Testis (tissue), 3 donors: ENCODE results near the gene PTP4A1. TPM values are rescaled to one million over a fixed set of nuclear protein-coding genes. Genes with fewer than 3 reads are reported as not detected.

Experiments used
- DNase-seq: peaks from one replicate; pipeline ENCODE4 v3.0.0-alpha.2; 2019
- H3K27ac ChIP-seq, 2 donors: fragments of 200-600 bp; sonication (generic); one replicate each; pipeline ENCODE4 v1.5.1; 2019
- H3K27me3 ChIP-seq: fragments of 200-600 bp; sonication (generic); one replicate; pipeline ENCODE4 v1.5.1; 2019
- H3K36me3 ChIP-seq: fragments of 200-600 bp; sonication (generic); one replicate; pipeline ENCODE4 v1.5.1; 2017; ENCODE audit warnings: low read depth; ENCODE audit errors: missing control alignments
- H3K4me1 ChIP-seq: fragments of 200-600 bp; sonication (generic); one replicate; pipeline ENCODE4 v1.5.1; 2019
- H3K4me3 ChIP-seq, 2 donors: fragments of 200-600 bp; sonication (generic); one replicate each; pipeline ENCODE4 v1.5.1; 2017 to 2019
- H3K9me3 ChIP-seq: fragments of 200-600 bp; sonication (generic); one replicate; pipeline ENCODE4 v1.5.1; 2017
- CTCF ChIP-seq, 3 experiments: fragments of 450-650 bp in 2 of 3; fragments of 200-600 bp in 1 of 3; sonication (generic) in 1 of 3; IDR thresholded peaks; one replicate each; pipeline ENCODE4 v1.5.1; 2016 to 2019; ENCODE audit warnings: antibody characterized with exemption in 3 of 3, mild to moderate bottlenecking in 2 of 3, moderate library complexity in 1 of 3
- POLR2A ChIP-seq: fragments of 450-650 bp; IDR thresholded peaks from one replicate; pipeline ENCODE4 v1.6.1; 2017; ENCODE audit warnings: antibody characterized with exemption, mild to moderate bottlenecking, moderate library complexity
- WGBS, 2 donors: methylation state at CpG; one replicate each; pipeline ENCODE4 v1.1.5; 2018; 5-methylcytosine and 5-hydroxymethylcytosine counted together
- intact Hi-C: fragments of 100-400 bp; cut with DNase I; formaldehyde crosslinking; loops from one replicate; pipeline ENCODE4 v1.15.1; 2023; ENCODE audit warnings: low total_unique reads
- polyA plus RNA-seq: library from polyadenylated mRNA; stranded (reverse); fragments of 350-450 nt; fragmentation: Illumina TruSeq; extraction: RNeasy Lipid Tissue Mini Kit (QIAGEN cat#74804); gene quantifications from one replicate; pipeline ENCODE4 v1.2.3, GENCODE V29; 2014; ENCODE audit warnings: low read depth, low replicate concordance; ENCODE audit not compliant: insufficient read depth
- total RNA-seq, 2 donors: library from RNA; depleted of rRNA; stranded (reverse); fragments of >200 nt; gene quantifications; one replicate each; pipeline ENCODE4 v1.2.3, GENCODE V29; 2016

PTP4A1 gene
- total and polyA plus RNA-seq, 3 donors from 2014 or later, result 39.6 to 83.5 (median 74.9) TPM

GRCh38 chr6:63597141-63598048 is 25.1 kb downstream of the PTP4A1 start:
- H3K4me3 ChIP-seq, result no peak overlapping the region
- H3K9me3 ChIP-seq, result no peaks in the 10 kb centered on the region
- no peak overlapping the region for H3K27ac ChIP-seq
- 44 to 45% methylated on average over 6 of the region's 6 CpGs for WGBS, 2 donors
- no peak for DNase-seq
- no peaks in the 10 kb centered on the region for H3K4me1 ChIP-seq
- no peaks in the 10 kb centered on the region for H3K36me3 ChIP-seq
- no peak for TF ChIP-seq POLR2A
- TF ChIP-seq CTCF (IDR thresholded peaks at IDR 0.05), result no peak
- intact Hi-C loops, result loop anchor here (5.0 kb wide), 1 partner anchor 165 kb away; no protein-coding TSS in a partner anchor
- H3K27me3 ChIP-seq, result no peaks in the 10 kb centered on the region

- WGBS, 2 donors, result 2% methylated on average over 23 of the region's 23 CpGs
- H3K9me3 ChIP-seq, result no peaks in the 10 kb centered on the region
- intact Hi-C loops, result loop anchor here (5.0 kb wide), 1 partner anchor 164 kb away; no protein-coding TSS in a partner anchor
- TF ChIP-seq CTCF (IDR thresholded peaks at IDR 0.05) (peak; percentile 68 to 76 (median 71)), POLR2A (no peak)
- H3K4me1 ChIP-seq, result no peaks in the 10 kb centered on the region
- H3K4me3 ChIP-seq, result peak overlapping the region; percentile 33 to 41
- H3K27me3 ChIP-seq, result no peaks in the 10 kb centered on the region
- no peaks in the 10 kb centered on the region for H3K36me3 ChIP-seq
- DNase-seq, result peak; percentile 81
- no peak overlapping the region for H3K27ac ChIP-seq
These were observed 26.1 kb downstream of the PTP4A1 start for GRCh38 chr6:63598049-63599036.

DNA sequence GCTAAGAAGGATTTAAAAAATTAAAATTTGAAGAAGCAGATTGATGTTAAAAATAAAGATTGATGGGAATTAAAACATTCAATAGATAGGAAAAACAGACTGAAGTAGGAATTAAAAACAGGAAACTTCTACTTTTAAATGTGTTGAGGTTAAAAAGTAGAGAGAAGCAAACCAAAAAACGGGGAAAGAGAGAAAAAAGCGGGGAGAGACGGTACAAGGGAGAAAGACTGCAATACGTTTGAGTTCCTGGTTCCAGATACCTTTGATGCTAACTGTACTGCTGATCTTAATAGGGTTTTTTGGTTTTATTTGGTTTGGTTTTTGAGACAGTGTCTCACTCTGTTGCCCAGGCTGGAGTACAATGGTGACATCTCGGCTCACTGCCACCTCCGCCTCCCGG is 27.0 kb downstream of the PTP4A1 start:
- intact Hi-C loops, result loop anchor here (5.0 kb wide), 1 partner anchor 163 kb away; no protein-coding TSS in a partner anchor

GRCh38 chr6:63600136-63600535 is 27.9 kb downstream of the PTP4A1 start:
- TF ChIP-seq CTCF (IDR thresholded peaks at IDR 0.05) (no peak), POLR2A (no peak)
- Histone ChIP-seq H3K4me1 (no peaks in the 10 kb centered on the region), H3K36me3 (no peaks in the 10 kb centered on the region), H3K27ac (no peak overlapping the region), H3K27me3 (no peaks in the 10 kb centered on the region), H3K9me3 (no peaks in the 10 kb centered on the region), H3K4me3 (no peak overlapping the region)
- intact Hi-C loops, result no loop called here
- WGBS, 2 donors, result 80 to 84% methylated on average over 6 of the region's 6 CpGs
- no peak for DNase-seq

More for the DNA sequence above, 27.0 kb downstream of the PTP4A1 start:
- no peak for DNase-seq
- H3K4me3 ChIP-seq, result no peak overlapping the region
- no peaks in the 10 kb centered on the region for H3K4me1 ChIP-seq
- H3K36me3 ChIP-seq, result no peaks in the 10 kb centered on the region
- no peaks in the 10 kb centered on the region for H3K27me3 ChIP-seq
- TF ChIP-seq POLR2A (no peak), CTCF (IDR thresholded peaks at IDR 0.05) (no peak)
- no peak overlapping the region for H3K27ac ChIP-seq
- 81 to 87% methylated on average over 7 of the region's 7 CpGs for WGBS, 2 donors
- H3K9me3 ChIP-seq, result no peaks in the 10 kb centered on the region
